ENCODE results near the gene CADM3.
A peak's percentile ranks its signal among the peaks of the same experiment; 100 is the strongest.

The CADM3 gene

DNA sequence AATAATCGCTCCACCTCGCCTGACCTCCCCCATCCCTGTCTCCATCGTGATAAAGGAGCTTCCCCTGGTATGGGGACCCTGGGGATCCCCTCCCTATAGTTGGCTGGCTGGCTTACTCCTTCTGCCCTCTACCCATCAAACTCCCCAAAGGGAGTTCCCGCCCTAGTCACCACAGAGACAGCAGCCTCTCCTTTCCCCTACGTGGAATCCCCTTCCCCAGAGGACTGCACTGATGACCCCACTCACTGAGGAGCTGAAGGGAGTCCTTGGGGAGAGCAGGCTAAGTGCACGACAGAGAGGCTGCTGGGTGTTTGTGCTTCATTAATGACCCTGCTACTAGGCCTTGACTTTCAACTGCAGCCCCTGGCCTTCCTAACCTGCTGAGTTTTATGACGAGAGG lies 1.9 kb downstream of the CADM3 start:
- Histone ChIP-seq H3K27ac (ENCODE audit: low read depth, low read length) (no peak overlapping the region), H3K27me3 (ENCODE audit: control insufficient read depth in 1 of 2, insufficient read depth in 2 of 2, low read length in 2 of 2) (peaks cover 10 to 12% of the 10 kb centered on the region in 2 donors), H3K4me1 (ENCODE audit: control insufficient read depth in 1 of 2, insufficient read depth in 2 of 2, low read length in 2 of 2) (no peaks in the 10 kb centered on the region), H3K36me3 (ENCODE audit: control insufficient read depth in 1 of 2, insufficient read depth in 2 of 2, low read length in 2 of 2) (no peaks in the 10 kb centered on the region), H3K4me3 (ENCODE audit: low read depth in 1 of 2, low read length in 2 of 2) (no peak overlapping the region), H3K9me3 (ENCODE audit: control insufficient read depth in 1 of 2, low read length in 2 of 2) (no peaks in the 10 kb centered on the region), H3K9ac (ENCODE audit: low read depth in 1 of 2, low read length in 2 of 2) (no peak overlapping the region)

DNA sequence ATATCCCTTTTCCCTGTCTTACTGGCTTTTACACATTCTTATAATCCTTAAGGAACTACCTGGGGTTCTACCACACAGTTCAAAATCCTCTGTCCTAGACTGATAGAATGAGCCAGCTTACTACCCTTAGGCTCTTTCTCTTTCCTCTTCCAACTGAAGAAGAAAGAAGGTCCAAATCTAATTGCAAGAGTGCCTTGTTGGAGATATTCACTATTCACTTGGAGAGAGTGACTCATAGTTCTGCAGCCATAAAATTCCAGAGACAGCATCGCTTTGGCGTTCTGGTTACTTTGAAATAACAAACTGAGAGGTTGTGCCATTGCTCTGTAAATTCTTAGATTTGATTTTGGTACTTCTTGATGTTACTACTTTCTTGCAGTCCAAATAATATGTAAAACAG lies 4.2 kb downstream of the CADM3 start:
- no peak overlapping the region for H3K9ac ChIP-seq (ENCODE audit: low read depth in 1 of 2, low read length in 2 of 2)
- H3K9me3 ChIP-seq (ENCODE audit: control insufficient read depth in 1 of 2, low read length in 2 of 2), result no peaks in the 10 kb centered on the region
- H3K4me1 ChIP-seq (ENCODE audit: control insufficient read depth in 1 of 2, insufficient read depth in 2 of 2, low read length in 2 of 2), result no peaks in the 10 kb centered on the region
- no peak overlapping the region for H3K4me3 ChIP-seq (ENCODE audit: low read depth in 1 of 2, low read length in 2 of 2)
- no peak overlapping the region for H3K27ac ChIP-seq (ENCODE audit: low read depth, low read length)
- no peaks in the 10 kb centered on the region for H3K36me3 ChIP-seq (ENCODE audit: control insufficient read depth in 1 of 2, insufficient read depth in 2 of 2, low read length in 2 of 2)
- H3K27me3 ChIP-seq (ENCODE audit: control insufficient read depth in 1 of 2, insufficient read depth in 2 of 2, low read length in 2 of 2), result peaks cover 8 to 9% of the 10 kb centered on the region in 2 donors

DNA sequence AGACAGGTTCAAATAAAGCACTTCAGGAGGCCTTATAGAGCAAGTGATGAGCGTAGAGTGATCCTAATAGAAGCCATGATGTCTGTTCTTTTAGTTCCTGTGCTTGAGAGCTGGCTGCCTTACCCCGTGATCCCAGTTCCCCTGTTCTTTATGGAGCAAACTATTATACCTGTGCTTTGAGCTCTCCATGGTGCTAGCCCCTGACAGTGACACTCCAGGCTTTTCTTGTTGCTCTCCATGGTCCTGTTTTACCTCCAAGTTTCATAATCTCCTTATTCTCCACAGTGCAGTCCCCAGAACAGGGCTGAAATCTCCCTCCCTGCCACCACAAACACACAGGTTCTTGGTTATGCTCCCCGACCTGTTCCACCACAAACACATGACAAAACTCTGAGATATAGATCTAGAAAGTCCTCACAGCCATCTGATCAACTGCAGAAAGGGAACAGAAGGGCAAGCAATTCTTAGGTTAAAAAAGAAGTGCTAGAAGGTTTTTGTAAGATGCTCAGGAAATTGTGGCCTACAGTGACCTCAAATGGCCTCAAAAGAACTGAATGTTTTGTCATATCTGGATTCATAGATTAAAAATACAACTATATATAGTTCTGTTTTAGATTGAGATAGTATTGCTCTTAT lies 6.0 kb downstream of the CADM3 start:
- Histone ChIP-seq H3K27me3 (ENCODE audit: control insufficient read depth in 1 of 2, insufficient read depth in 2 of 2, low read length in 2 of 2) (peaks cover 0 to 2% of the 10 kb centered on the region in 2 donors), H3K27ac (ENCODE audit: low read depth, low read length) (no peak overlapping the region), H3K9me3 (ENCODE audit: control insufficient read depth in 1 of 2, low read length in 2 of 2) (no peaks in the 10 kb centered on the region)

DNA sequence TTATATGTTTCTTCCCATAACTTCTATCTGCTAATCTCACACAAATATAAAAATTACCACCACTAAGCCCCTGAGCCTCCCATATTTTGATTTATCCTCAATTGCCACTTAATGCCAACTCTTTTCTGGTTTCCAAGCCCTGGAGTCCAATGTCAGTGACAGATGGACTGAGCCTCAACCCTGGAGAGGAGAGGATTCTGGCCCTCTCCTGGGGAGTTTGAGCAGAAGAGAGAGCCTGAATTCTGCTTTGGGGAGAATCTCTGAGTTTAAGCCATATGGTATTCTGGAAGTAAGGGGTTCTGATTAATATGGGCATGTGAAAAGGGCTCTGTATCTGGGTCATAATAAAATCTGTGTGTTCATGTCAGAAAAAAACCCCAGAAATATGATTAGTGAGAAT lies 8.5 kb downstream of the CADM3 start:
- H3K9me3 ChIP-seq (ENCODE audit: control insufficient read depth in 1 of 2, low read length in 2 of 2), result no peaks in the 10 kb centered on the region
- no peaks in the 10 kb centered on the region for H3K27me3 ChIP-seq (ENCODE audit: control insufficient read depth in 1 of 2, insufficient read depth in 2 of 2, low read length in 2 of 2)
- no peaks in the 10 kb centered on the region for H3K36me3 ChIP-seq (ENCODE audit: control insufficient read depth in 1 of 2, insufficient read depth in 2 of 2, low read length in 2 of 2)
- H3K27ac ChIP-seq (ENCODE audit: low read depth, low read length), result no peak overlapping the region
- H3K4me1 ChIP-seq (ENCODE audit: control insufficient read depth in 1 of 2, insufficient read depth in 2 of 2, low read length in 2 of 2), result no peaks in the 10 kb centered on the region
- H3K9ac ChIP-seq (ENCODE audit: low read depth in 1 of 2, low read length in 2 of 2), result no peak overlapping the region
- no peak overlapping the region for H3K4me3 ChIP-seq (ENCODE audit: low read depth in 1 of 2, low read length in 2 of 2)

More for the DNA sequence above, 6.0 kb downstream of the CADM3 start:
- Histone ChIP-seq H3K4me3 (ENCODE audit: low read depth in 1 of 2, low read length in 2 of 2) (no peak overlapping the region), H3K9ac (ENCODE audit: low read depth in 1 of 2, low read length in 2 of 2) (no peak overlapping the region), H3K36me3 (ENCODE audit: control insufficient read depth in 1 of 2, insufficient read depth in 2 of 2, low read length in 2 of 2) (no peaks in the 10 kb centered on the region), H3K4me1 (ENCODE audit: control insufficient read depth in 1 of 2, insufficient read depth in 2 of 2, low read length in 2 of 2) (no peaks in the 10 kb centered on the region)

DNA sequence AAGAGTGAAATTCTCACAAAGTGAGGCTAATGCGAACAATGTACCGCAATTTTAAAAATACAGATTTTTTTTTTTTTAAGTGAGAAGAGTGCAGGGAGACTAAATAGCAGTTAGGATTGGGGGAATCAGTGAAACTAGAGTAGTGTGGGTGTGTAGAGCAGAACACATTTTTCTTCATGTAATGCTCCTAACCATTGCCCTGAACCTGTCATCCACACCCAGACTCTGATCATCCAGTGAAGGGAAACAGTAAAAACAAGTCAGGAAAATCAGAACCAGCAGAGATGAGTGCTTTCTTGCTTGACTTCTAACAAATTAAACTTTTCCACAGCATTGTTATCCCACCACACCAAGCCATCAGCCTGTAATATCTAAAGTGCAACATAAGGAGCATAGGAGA lies 9.1 kb downstream of the CADM3 start:
- Histone ChIP-seq H3K27me3 (ENCODE audit: control insufficient read depth in 1 of 2, insufficient read depth in 2 of 2, low read length in 2 of 2) (no peaks in the 10 kb centered on the region), H3K36me3 (ENCODE audit: control insufficient read depth in 1 of 2, insufficient read depth in 2 of 2, low read length in 2 of 2) (no peaks in the 10 kb centered on the region), H3K27ac (ENCODE audit: low read depth, low read length) (no peak overlapping the region), H3K4me3 (ENCODE audit: low read depth in 1 of 2, low read length in 2 of 2) (no peak overlapping the region), H3K9me3 (ENCODE audit: control insufficient read depth in 1 of 2, low read length in 2 of 2) (no peaks in the 10 kb centered on the region), H3K9ac (ENCODE audit: low read depth in 1 of 2, low read length in 2 of 2) (no peak overlapping the region), H3K4me1 (ENCODE audit: control insufficient read depth in 1 of 2, insufficient read depth in 2 of 2, low read length in 2 of 2) (no peaks in the 10 kb centered on the region)

DNA sequence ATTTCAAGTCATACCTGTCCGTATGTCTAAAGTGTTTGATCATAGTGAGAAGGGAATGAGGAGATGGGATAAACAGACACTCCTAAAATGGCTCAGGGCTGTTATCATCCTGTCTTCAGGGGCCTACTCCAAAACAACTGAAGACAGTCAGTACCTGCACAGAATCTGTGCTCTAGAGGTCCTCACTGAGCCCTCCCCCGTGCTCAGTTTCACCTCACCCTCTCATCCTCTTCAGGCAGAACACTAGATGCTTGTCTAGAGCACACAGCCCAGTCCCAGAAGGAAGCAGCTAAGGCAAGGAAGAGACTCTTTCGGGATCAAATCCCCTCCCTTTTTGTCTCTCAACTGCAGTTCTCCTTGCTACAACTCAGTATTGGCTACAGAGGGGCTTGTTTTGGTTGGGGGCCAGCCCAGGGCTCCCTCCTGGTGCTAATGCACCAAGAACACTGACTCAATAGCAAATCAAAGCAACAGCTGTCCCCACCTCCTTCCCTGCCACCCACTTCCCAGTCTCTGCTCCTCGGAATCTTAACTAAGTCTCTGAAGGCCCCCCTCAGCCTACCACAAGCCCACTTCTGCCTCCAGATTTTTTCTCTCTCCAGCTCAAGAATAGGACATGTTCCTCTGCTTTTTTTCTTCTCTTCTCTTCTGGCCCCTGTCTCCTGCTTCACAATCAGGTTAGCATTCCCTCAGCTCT lies 10.1 kb downstream of the CADM3 start:
- Histone ChIP-seq H3K4me3 (ENCODE audit: low read depth in 1 of 2, low read length in 2 of 2) (no peak overlapping the region), H3K27ac (ENCODE audit: low read depth, low read length) (no peak overlapping the region), H3K9me3 (ENCODE audit: control insufficient read depth in 1 of 2, low read length in 2 of 2) (no peaks in the 10 kb centered on the region), H3K4me1 (ENCODE audit: control insufficient read depth in 1 of 2, insufficient read depth in 2 of 2, low read length in 2 of 2) (no peaks in the 10 kb centered on the region), H3K36me3 (ENCODE audit: control insufficient read depth in 1 of 2, insufficient read depth in 2 of 2, low read length in 2 of 2) (no peaks in the 10 kb centered on the region), H3K27me3 (ENCODE audit: control insufficient read depth in 1 of 2, insufficient read depth in 2 of 2, low read length in 2 of 2) (peaks cover 0 to 3% of the 10 kb centered on the region in 2 donors), H3K9ac (ENCODE audit: low read depth in 1 of 2, low read length in 2 of 2) (no peak overlapping the region)

DNA sequence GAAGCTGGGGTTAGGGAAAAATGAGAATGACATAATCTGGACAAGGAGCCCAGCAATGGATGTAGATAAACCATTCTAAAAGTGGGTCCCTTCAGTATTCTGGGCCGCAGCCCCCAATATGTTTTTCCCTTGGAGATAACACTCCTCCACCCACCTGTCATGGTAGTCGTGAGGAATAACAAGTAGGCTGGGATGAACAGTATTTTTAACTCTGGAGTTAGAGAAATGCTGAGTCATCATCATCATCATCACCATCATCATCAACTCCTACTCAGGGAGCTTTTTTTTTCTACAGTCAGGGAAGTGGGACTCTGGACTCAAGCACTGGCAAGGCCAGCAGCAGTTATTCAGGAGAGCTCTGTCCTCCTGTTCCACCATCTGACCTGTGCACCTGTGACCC lies 12.8 kb downstream of the CADM3 start:
- no peaks in the 10 kb centered on the region for H3K4me1 ChIP-seq (ENCODE audit: control insufficient read depth in 1 of 2, insufficient read depth in 2 of 2, low read length in 2 of 2)
- no peaks in the 10 kb centered on the region for H3K36me3 ChIP-seq (ENCODE audit: control insufficient read depth in 1 of 2, insufficient read depth in 2 of 2, low read length in 2 of 2)
- H3K27ac ChIP-seq (ENCODE audit: low read depth, low read length), result no peak overlapping the region
- no peaks in the 10 kb centered on the region for H3K9me3 ChIP-seq (ENCODE audit: control insufficient read depth in 1 of 2, low read length in 2 of 2)
- peaks cover 9 to 22% of the 10 kb centered on the region in 2 donors for H3K27me3 ChIP-seq (ENCODE audit: control insufficient read depth in 1 of 2, insufficient read depth in 2 of 2, low read length in 2 of 2)
- H3K9ac ChIP-seq (ENCODE audit: low read depth in 1 of 2, low read length in 2 of 2), result no peak overlapping the region
- no peak overlapping the region for H3K4me3 ChIP-seq (ENCODE audit: low read depth in 1 of 2, low read length in 2 of 2)

DNA sequence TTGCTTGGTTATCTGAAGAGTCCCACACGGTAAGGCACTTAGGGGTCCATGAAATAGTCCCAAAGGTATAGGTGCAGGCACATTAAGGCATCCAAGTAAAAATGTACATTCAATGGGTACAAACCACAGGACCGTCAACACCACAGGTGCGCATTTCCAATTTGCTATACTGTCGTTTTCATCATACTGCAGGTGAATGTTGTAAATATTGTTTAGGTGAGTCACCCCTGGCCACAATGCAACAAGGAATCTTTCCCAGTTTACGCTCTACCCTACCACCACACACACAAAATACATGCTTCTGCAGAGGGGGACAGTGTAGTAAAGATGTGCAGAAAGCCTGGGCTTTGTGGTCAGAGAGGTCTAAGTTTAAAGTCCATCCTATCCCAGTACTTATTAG lies 13.7 kb downstream of the CADM3 start:
- Histone ChIP-seq H3K27me3 (ENCODE audit: control insufficient read depth in 1 of 2, insufficient read depth in 2 of 2, low read length in 2 of 2) (peaks cover 16 to 30% of the 10 kb centered on the region in 2 donors), H3K4me1 (ENCODE audit: control insufficient read depth in 1 of 2, insufficient read depth in 2 of 2, low read length in 2 of 2) (no peaks in the 10 kb centered on the region), H3K36me3 (ENCODE audit: control insufficient read depth in 1 of 2, insufficient read depth in 2 of 2, low read length in 2 of 2) (no peaks in the 10 kb centered on the region), H3K9ac (ENCODE audit: low read depth in 1 of 2, low read length in 2 of 2) (no peak overlapping the region), H3K4me3 (ENCODE audit: low read depth in 1 of 2, low read length in 2 of 2) (no peak overlapping the region), H3K27ac (ENCODE audit: low read depth, low read length) (no peak overlapping the region), H3K9me3 (ENCODE audit: control insufficient read depth in 1 of 2, low read length in 2 of 2) (no peaks in the 10 kb centered on the region)

DNA sequence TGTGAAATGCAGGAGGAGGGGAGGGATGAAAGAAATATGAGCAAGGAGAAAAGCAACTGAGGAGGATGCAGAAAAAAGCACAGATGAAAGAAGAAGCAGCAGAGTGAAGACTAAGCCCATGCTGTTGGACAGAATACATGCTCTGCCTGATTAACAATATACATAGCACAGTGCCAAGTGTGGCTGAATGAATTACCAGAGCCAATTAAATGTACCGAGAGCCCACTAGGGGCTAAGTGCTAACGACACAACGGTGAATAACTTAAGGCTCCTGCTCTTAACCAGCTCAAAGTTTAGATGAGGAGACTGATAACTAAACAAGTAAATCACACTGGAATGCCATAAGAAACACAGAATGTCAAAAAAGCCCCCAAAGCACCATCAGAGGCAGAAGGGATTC lies 15.6 kb downstream of the CADM3 start:
- Histone ChIP-seq H3K9ac (ENCODE audit: low read depth in 1 of 2, low read length in 2 of 2) (no peak overlapping the region), H3K4me3 (ENCODE audit: low read depth in 1 of 2, low read length in 2 of 2) (no peak overlapping the region), H3K27me3 (ENCODE audit: control insufficient read depth in 1 of 2, insufficient read depth in 2 of 2, low read length in 2 of 2) (peaks cover 16 to 30% of the 10 kb centered on the region in 2 donors), H3K4me1 (ENCODE audit: control insufficient read depth in 1 of 2, insufficient read depth in 2 of 2, low read length in 2 of 2) (no peaks in the 10 kb centered on the region), H3K36me3 (ENCODE audit: control insufficient read depth in 1 of 2, insufficient read depth in 2 of 2, low read length in 2 of 2) (no peaks in the 10 kb centered on the region), H3K9me3 (ENCODE audit: control insufficient read depth in 1 of 2, low read length in 2 of 2) (no peaks in the 10 kb centered on the region), H3K27ac (ENCODE audit: low read depth, low read length) (no peak overlapping the region)

DNA sequence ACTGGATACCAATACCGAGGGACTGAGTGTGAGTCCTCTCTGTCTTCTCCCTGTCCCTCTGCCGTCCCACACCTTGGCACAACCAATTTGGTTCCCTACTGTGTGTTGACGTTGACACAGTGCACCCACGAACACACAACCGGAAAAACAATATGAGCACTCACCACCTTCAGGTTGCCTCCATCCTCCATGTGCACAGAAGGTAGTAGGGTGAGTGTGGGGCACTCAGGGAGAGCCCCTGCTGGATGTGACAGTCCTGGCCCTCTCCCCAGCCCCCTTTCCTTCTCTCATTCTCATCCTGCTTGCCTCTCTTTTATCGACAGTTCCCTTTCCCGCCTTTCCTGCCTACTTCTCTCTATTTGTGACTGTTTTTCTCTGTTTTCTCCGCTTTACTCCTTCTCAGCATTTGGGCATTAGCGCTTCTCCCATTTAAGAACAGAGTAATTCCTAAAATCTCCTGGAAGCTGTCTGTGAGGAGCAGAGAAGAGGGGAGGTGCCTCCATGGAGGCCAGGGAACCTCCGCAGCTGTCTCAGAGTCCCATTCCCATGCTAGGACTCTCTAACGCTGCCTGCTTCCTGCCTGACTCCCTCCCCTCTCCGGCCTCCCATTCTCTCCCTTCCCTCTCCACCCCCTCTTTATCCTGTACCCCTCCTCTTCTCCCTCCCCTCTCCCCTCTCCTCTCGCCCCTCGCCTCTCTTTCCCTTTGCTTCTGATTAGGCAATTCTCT lies 16.4 kb downstream of the CADM3 start:
- Histone ChIP-seq H3K36me3 (ENCODE audit: control insufficient read depth in 1 of 2, insufficient read depth in 2 of 2, low read length in 2 of 2) (no peaks in the 10 kb centered on the region), H3K4me1 (ENCODE audit: control insufficient read depth in 1 of 2, insufficient read depth in 2 of 2, low read length in 2 of 2) (no peaks in the 10 kb centered on the region), H3K27me3 (ENCODE audit: control insufficient read depth in 1 of 2, insufficient read depth in 2 of 2, low read length in 2 of 2) (peaks cover 16 to 30% of the 10 kb centered on the region in 2 donors), H3K4me3 (ENCODE audit: low read depth in 1 of 2, low read length in 2 of 2) (peak overlapping the region in 1 of 2 donors; percentile 11), H3K27ac (ENCODE audit: low read depth, low read length) (no peak overlapping the region), H3K9ac (ENCODE audit: low read depth in 1 of 2, low read length in 2 of 2) (no peak overlapping the region), H3K9me3 (ENCODE audit: control insufficient read depth in 1 of 2, low read length in 2 of 2) (no peaks in the 10 kb centered on the region)

Measured in duodenal mucosa (tissue), 2 donors.